Smooth muscle cell of the brain vasculature (primary cell): ENCODE data around the gene RAB37.

Experiments
- DNase-seq: peaks from one replicate; pipeline ENCODE4 v3.0.0-alpha.2; 2012; ENCODE audit warnings: low read depth, low spot score

Gene RAB37, protein sequence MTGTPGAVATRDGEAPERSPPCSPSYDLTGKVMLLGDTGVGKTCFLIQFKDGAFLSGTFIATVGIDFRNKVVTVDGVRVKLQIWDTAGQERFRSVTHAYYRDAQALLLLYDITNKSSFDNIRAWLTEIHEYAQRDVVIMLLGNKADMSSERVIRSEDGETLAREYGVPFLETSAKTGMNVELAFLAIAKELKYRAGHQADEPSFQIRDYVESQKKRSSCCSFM

DNA sequence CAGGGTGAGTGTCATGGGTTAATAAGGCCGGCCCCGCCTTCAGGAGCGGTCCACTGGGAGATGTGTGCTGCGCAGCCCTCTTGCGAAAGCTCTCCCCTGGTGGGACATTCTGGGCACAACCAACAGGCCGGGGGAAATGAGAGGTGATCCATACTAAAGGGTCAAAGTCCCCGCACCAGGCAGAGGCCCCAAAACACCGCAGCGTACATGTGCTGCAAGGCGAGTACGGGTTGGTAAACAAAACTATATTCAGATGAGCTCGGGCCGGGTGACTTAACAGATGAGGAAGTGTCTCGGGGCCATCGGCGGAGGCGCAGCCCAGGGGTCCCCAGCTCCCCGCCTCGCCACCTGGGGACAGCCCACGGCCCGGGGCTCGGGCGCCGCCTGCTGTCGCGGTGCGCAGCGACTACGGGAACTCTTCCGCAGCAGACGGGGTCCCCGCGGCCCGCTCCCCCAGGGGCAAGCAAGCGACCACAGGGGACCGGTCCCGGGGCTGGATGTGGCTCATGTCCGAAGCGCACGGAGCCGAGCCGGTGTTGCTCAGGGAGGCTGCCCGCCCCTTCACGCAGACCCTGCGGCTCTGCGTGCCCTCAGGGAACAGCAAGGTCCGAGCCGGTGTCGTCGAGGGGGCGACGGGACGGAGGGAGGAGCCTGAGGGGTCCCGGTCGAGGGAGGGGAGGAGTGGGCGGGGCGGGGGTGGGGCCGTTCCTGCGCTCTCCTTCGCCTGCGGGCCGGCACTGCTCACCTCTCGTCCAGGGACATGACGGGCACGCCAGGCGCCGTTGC, at the start of gene RAB37:
Gene RAB37 (plus strand): TSS at position 744 of the 786 bp plus-strand sequence. CDS start 17 bp downstream, at position 761.
- DNase-seq, result no peak

DNA sequence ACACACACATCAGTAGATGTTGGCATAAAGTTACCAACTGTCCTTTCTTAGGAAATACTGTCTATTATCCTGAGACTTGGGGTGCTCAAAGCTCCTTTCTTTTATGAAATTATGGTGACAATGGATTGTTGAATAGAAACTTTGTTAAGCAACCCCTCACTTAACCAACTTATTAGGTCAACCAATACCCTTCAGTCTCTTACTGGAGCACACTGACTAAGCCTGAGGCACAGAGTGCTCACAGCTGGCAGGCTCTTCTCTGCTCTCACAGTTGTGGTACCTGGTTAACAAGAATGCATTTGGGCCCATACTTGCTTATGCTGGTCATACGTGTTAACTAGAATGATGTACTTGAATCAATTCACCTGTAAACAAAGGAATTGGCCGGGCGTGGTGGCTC, 49.2 kb upstream of the RAB37 start:
- no peak for DNase-seq

DNA sequence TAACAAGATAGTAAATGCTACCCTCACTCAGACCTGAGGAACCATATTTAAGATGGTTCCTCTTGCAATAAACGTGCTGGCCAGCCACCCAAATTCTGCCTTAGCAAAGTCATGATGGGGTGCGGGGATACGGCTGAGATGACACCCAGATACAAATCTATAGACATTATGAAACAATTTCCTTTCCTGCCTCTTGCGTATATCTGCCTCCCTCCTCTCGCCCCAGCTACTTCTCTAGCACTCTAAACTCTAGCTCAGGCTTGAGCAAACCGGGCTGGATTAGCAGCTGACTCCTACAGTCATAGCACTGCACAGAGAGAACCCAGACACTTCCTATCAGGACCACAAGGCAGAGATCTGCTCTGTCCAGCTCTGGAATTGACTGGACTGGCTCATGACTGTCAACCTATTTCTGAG, 46.6 kb upstream of the RAB37 start:
- no peak for DNase-seq

DNA sequence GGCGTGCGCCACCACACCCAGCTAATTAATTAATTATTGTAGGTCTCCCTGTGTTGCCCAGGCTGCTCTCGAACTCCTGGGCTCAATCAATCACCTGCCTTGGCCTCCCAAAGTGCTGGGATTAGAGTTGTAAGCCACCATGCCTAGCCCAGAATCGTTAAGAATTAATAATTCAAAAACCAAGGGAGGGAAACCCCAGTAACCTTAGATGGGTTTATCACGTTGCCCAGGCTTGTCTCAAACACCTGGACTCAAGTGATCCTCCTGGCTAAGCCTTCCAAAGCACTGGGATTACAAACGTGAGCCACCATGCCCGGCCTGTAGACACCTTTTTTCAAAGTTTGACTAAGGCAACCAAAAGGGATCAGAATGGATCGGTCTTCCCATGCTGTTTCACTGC, 45.9 kb upstream of the RAB37 start:
- DNase-seq, result no peak

DNA sequence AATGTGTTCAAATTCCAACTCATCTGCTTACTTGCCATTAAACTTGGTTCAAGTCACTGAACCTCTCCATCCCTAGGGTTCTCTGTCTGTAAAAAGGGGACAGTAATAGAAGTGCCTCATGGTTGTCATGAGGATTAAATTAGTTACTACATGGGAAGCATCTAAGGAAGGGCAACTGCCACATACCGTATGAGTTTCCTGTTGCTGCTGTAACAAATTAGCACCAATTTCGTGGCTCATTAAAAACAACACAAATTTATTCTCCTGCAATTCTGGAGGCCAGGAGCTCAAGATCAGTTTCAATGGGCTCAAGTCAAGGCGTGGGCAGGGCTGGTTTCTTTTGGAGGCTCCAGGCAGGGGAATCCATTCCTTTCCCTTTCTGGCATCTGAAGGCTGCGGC, 43.0 kb upstream of the RAB37 start:
- no peak for DNase-seq

DNA sequence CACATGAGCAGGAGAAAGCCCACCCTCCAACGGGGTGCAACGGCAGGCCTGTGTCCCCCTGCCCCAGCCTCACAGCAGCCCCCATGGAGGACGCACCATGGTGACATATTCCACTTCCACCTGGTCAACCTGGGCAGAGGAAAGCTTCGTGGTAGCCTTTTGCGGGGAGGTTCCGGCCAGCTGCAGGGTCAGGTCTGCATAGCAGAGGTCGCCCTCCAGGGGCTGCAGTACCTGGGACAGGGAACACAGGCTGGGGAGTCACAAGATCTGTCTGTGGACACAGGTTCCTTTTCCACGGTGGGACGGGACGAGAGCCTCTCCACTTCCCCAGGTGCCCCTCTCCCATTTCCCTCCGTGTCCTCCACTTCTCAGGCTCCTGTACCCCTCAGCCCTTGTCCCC, 41.4 kb upstream of the RAB37 start:
- no peak for DNase-seq

DNA sequence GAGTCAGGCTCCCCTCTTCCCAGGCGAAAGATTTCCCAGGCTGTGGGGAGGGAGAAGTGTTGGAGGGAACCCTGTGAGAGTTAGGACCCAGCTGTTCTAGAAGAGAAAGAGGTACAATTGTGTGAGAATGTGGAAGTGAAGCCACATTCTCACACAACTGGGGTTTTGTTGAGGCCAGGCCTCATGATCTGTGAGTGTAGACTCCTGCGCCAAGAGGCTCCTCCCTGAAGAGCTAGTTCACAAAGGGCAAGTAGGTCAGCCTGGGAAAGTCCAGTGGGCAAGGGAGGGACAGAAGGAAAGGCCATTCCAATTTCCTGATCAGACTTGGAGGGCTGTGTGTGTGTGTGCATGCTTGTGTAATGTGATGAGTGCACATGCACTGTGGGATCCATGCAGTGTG, 39.5 kb upstream of the RAB37 start:
- no peak for DNase-seq

DNA sequence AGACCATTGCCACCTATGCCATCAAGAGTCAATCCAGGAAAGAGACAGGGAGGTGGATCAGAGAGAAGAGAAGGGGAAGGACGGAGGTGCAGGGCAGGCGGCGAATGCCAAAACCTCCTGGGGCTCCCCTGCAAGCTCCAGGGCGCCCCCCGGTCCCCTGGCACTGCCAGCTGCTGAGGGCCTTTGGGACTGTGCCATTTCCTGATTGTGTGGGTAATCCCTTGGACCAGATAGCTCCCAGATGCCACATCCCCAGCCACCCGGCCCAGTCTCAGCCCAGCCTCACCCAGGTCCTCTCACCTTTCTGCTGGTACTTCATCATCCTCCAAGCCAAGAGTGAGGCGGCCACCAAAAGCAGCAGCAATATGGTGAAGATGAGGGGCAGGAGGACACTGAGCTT, 39.0 kb upstream of the RAB37 start:
- no peak for DNase-seq

DNA sequence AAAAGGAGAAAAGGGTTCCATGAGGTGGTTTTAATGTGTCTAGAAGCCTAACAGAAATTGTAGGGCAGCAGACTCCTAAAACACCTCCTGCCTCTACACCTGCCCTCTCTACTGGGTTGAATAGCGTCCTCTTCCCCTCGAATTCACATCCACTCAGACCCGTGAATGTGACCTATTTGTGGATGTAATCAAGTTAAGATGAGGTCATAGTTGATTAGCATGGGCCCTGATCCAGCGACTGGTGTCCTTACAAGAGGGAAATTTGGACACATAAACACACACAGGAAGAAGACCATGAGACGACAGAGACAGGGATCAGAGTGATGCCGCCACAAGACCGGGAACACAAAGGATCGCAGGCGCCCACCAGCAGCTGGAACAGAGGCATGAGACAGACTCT, 37.8 kb upstream of the RAB37 start:
- DNase-seq, result no peak

DNA sequence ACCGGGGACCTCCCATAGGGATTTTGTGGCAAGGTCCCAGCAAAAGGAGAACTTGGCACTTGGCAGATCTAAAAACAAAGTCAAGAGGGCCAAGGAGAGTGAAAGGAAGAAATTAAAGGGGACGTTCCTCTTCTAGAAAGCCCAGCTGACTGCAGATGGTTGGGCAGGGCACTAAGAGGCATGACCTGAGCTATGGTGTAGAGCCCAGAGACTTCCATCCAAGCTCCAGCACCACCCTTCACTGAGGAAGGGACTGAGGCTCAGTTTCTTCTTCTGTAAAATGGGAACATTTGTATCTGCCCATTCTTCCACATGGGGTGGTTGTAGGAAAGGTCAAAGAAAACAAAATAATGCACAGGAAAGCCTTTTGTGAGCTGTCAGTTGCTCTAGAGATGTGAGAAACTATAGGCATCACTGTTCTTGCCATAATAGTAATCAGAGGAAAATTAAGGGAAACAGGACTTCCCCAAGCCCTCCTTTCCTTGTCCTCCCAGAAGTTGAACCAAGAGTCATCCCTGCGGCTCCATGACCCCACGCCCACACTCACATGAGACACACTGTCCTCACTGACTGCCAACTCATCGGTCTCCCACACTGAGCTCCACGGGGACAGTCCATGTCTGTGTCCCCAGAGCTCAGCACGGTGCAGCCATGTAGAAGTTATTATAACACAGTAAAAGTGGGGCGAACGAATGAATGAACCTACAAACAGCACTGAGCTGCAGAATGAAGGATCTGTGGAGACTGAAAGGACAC, 34.8 kb upstream of the RAB37 start:
- no peak for DNase-seq

DNA sequence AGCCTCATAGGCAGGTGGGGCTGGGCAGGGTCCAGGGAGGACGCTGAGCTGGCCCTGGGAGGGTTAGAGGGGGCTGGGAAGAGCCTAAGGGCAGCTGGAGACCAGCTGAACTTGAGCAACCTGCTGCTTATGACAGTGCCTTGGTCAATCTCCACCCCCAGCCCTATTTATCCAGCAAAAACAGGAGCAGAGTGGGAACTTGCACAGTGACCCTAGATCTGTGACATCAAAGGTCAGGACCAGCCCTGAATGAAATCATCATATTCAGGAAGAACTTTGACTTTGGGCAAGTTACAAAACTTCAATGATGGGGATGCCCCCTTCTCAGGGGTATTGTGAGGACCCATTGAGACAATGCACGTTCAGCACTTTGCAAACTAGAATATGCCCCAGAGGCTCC, 33.7 kb upstream of the RAB37 start:
- DNase-seq, result no peak

DNA sequence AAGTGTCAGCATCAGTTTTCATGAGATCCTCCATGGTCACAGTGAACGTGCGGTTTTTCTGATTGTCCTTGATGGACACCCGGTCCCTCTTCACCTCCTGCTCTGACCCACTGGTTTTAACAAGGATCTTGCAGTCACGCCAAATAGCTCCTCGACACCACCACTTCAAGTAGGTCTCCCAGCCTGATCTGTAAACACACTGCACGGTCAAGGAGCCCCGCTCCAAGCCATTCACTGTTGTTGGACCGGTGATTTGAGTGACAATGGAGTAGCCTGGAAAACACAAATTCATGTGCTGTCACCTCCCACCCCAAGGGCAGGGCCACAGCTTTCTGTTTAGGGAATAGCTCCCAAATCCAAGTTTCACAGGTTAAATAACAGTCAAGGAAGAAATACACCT, 32.5 kb upstream of the RAB37 start:
- DNase-seq, result no peak

DNA sequence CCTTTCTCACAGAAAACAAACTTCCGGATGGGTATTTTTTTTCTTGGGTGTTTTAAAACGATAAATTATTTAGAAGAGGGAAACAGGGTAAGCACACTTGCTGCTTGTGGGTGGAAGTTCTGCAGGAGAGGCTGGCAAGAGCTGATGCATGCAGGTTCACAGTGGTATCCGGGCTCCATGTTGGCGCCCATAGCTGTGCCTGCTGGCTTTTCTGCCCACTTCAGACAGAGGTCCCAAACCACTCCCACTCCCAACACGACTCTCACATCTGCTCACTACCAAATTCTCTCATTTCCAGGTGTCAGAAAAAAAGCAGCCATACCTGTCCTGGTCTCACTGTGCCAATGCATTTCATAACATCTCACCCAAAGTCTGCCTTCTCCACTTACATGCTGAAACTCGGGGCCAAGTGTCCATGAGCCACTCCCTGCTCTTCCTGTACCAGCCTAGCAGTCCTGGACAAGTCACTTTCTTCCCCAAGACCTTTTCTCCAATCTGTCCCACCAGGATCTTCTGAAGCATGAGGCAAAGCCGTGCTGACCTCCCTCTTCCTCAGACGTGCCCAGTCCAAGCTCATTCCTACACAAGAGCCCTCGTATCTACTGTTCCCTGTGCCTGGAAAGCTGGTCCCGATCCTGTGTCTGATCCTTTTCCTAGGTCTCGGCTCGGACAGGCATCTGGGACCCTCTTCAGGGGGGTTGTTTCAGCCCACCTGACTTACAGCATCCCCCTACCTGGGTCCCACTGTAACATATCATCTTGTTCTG, 25.8 kb upstream of the RAB37 start:
- DNase-seq, result no peak

DNA sequence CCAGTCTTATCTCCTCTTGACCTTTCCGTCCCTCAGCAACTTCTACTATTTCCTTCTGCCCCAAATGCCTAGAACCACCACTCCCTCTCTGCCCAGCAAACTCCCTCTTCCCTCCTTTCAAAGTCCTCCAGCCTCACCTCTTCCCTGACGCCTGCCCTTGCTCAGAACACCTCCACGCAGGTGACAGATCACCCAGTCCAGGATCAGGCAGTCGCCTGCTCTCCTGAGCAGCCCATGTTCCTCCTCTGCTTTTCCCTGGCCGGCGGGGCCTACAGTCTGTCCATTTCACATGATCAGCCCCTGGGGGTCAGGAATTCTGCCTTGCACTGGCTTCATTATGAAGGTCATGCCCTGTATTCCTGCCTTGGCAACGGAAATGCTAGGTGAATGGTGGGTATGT, 24.8 kb upstream of the RAB37 start:
- no peak for DNase-seq

DNA sequence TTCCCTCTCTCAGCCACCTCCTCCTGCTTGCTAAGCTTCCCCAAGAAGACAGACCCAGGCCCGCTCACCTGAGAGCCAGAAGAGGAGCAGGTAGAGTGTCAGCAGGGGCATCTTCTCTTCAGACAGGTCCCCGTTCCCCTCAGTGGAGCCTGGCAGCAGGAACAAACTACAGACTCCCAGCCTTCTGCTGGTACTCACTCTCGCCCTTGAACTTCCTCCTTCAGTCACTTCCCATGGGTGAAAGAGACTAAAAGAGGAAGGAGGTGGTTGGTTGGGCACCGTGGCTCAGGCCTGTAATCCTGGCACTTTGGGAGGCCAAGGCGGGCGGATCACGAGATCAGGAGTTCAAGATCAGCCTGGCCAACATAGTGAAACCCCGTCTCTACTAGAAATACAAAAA, 24.3 kb upstream of the RAB37 start, which contains the start of gene CD300LF:
Gene CD300LF (minus strand): TSS at position 168 of the 400 bp plus-strand sequence. CDS start 57 bp downstream, at position 111.
- no peak for DNase-seq

DNA sequence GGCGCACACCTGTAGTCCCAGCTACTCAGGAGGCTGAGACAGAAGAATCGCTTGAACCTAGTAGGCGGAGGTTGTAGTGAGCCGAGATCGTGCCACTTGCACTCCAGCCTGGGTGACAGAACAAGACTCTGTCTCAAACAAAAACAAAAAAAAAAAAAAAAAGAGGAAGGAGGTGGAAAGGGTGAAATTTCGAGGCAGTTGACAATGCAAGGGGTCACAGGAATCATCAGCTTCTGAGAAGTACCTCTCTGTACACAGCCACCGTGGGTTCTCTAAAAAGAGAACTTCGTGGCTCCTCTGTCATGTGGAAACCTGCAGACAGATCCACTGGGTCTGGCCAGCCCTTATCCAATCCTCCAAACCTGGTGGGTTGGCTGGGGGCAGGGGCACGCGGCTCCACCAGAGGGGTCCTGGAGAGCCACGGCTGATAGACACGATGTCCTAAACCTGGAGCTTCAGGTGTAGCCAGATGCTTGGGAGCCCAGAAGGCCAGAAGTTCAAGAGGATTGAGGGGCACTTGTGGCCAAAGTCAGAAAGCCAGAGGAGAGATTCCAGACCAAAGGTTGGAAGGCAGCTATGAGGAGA, 23.8 kb upstream of the RAB37 start:
- no peak for DNase-seq

DNA sequence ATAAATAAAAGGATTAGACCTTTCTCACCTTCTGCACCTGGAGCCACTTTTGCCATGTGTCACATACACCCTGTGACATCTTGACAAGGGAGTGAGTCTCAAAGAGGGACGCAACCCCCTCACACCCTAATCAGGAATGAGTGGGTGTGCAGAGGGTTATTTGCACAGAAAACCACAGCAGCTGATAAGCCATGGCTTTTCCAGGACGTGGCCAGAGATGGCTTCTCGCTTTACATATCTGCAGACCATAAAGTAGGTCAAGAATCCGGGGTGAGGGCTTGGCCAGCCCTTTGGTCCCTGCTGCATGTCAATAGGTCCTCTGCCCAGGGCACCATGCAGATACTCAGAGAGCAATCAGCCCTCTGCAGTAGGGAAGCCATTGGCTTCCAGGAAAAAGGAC, 21.9 kb upstream of the RAB37 start:
- DNase-seq, result no peak

DNA sequence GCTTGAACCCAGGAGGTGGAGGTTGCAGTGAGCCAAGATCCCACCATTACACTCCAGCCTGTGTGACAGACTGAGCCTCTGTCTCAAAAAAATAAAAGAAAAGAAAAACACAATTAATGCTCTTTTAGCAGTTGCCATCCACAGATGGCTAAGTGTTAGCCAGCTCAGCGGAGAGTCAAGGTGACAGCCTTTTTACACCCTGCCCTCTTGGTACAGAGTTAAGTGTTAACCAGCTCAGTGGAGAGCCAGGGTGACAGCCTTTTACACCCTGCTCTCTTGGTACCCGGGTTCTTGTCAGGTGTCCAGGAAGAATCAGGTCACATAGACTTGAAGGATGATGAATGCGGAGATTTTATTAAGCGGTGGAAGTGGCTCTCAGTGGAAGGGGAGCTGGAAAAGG, 16.6 kb upstream of the RAB37 start:
- no peak for DNase-seq

DNA sequence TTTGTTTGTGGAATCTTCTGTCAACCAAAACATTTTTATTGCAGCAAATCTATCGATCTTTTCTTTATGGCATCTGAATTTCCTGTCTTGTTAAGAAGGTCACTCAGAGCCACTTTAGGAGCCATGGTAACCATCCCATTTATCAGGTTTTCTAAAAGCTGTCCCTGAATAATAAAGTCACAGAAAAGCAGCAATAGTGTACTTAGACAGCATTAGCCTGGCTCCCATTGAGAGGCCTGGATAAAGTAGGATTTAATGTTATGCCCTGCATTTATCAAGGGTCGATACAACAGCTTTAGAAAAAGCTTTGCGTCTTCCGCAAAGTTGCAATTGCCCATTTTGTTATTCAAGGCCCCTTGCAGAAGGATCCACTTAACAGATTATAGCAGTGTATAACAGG, 14.3 kb upstream of the RAB37 start:
- no peak for DNase-seq

DNA sequence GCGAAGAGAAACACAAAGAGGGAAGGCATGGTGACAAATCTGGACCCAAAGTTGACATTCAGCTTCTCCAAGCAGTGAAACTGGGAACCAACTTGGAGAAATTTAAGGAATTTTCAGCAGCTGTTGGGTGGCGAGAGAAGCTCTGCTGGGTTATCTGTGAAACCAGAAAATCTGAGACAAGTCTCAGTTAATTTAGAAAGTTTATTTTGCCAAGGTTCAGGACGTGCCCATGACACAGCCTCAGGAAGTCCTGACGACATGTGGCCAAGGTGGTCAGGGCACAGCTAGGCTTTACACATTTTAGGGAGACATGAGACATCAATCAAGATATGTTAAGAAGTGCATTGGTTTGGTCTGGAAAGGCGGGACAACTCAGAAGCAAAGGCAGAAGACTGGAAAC, 13.2 kb upstream of the RAB37 start:
- no peak for DNase-seq

DNA sequence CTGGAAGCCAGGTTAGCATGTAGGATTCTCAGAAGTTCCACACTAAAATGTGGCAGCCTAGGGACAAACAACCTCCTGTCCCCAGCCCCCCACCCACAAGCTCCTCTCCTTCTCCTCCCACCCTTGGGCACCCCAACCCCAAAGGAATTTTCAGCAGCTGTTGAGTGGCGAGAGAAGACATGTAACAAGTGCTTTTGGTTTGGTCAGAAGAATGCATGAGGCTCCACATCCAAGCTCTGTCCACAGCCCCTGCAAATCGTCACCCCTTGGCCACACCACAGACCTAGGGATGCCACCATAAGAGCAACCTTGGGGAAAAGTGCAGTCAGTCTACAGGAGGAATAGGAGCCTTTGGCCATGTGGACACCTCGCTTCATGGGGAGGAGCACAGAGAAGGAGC, 11.9 kb upstream of the RAB37 start:
- no peak for DNase-seq
